Upper lobe of right lung (tissue), 1 donor: Measurements from ENCODE around the gene LYPD3. TPM values are rescaled to one million over a fixed set of nuclear protein-coding genes. Genes with fewer than 3 reads are reported as not detected.

Source experiments
- ATAC-seq: fragments of 200-7000 bp; cut with Tn5 transposase; one replicate; pipeline ENCODE4 v1.9.1; 2020; ENCODE audit warnings: mild to moderate bottlenecking, moderate library complexity
- DNase-seq: peaks from one replicate; pipeline ENCODE4 v3.0.0-alpha.2; 2020
- H3K27ac ChIP-seq: fragments of 200-600 bp; one replicate; pipeline ENCODE4 v1.8.0; 2022
- H3K27me3 ChIP-seq: fragments of 200-600 bp; one replicate; pipeline ENCODE4 v1.8.0; 2022; ENCODE audit warnings: mild to moderate bottlenecking
- H3K36me3 ChIP-seq: fragments of 200-600 bp; one replicate; pipeline ENCODE4 v1.8.0; 2022
- H3K4me1 ChIP-seq: fragments of 200-600 bp; one replicate; pipeline ENCODE4 v1.8.0; 2022
- H3K4me3 ChIP-seq: fragments of 200-600 bp; one replicate; pipeline ENCODE4 v1.8.0; 2022; ENCODE audit warnings: mild to moderate bottlenecking
- H3K9me3 ChIP-seq: fragments of 200-600 bp; one replicate; pipeline ENCODE4 v1.8.0; 2022
- CTCF ChIP-seq: fragments of 200-600 bp; IDR thresholded peaks from one replicate; pipeline ENCODE4 v1.8.0; 2022; ENCODE audit warnings: antibody characterized with exemption
- intact Hi-C: fragments of 100-400 bp; cut with DNase I; formaldehyde crosslinking; loops from one replicate; pipeline ENCODE4 v1.11.0; 2022
- total RNA-seq: library from RNA; stranded (reverse); fragmentation: NEBNext Ultra II Directional; extraction: Animal tissue kit (Norgen Biotek cat#: 25700); gene quantifications from one replicate; pipeline ENCODE4 v1.2.1, GENCODE V29; 2021
- donor health status: DM: no; HTN: yes; CAD: no; lungs with severe emphysema.

LYPD3 gene
- total RNA-seq, 1 donor from 2014 or later = 0.75 TPM

GRCh38 chr19:43478323-43478722, 12.9 kb upstream of the LYPD3 start:
- DNase-seq = no peak
- H3K4me3 ChIP-seq = no peak overlapping the region

GRCh38 chr19:43476606-43477005, 11.2 kb upstream of the LYPD3 start:
- TF ChIP-seq CTCF = no peak
- H3K9me3 ChIP-seq = no peaks in the 10 kb centered on the region
- H3K36me3 ChIP-seq = no peaks in the 10 kb centered on the region
- DNase-seq = no peak
- peak overlapping the region; percentile 77 for H3K27ac ChIP-seq
- H3K27me3 ChIP-seq = no peaks in the 10 kb centered on the region
- H3K4me1 ChIP-seq = peaks cover 14% of the 10 kb centered on the region
- no peak for ATAC-seq
- intact Hi-C loops = no loop called here
- H3K4me3 ChIP-seq = no peak overlapping the region

More at GRCh38 chr19:43478323-43478722, 12.9 kb upstream of the LYPD3 start:
- intact Hi-C loops = no loop called here
- TF ChIP-seq CTCF = no peak
- Histone ChIP-seq H3K27me3 (no peaks in the 10 kb centered on the region), H3K36me3 (no peaks in the 10 kb centered on the region), H3K27ac (no peak overlapping the region), H3K9me3 (no peaks in the 10 kb centered on the region), H3K4me1 (peaks cover 14% of the 10 kb centered on the region)
- ATAC-seq = no peak

GRCh38 chr19:43474986-43475705, 9.7 kb upstream of the LYPD3 start:
- ATAC-seq = peak; percentile 98
- no peak for TF ChIP-seq CTCF
- Histone ChIP-seq H3K9me3 (no peaks in the 10 kb centered on the region), H3K36me3 (no peaks in the 10 kb centered on the region), H3K4me1 (peaks cover 14% of the 10 kb centered on the region), H3K4me3 (peak overlapping the region; percentile 50), H3K27ac (peak overlapping the region; percentile 77), H3K27me3 (no peaks in the 10 kb centered on the region)
- peak; percentile 97 for DNase-seq
- intact Hi-C loops = no loop called here

GRCh38 chr19:43474487-43474886, 9.1 kb upstream of the LYPD3 start:
- Histone ChIP-seq H3K4me1 (peaks cover 14% of the 10 kb centered on the region), H3K27ac (peak overlapping the region; percentile 77), H3K4me3 (peak overlapping the region; percentile 50), H3K9me3 (no peaks in the 10 kb centered on the region), H3K36me3 (no peaks in the 10 kb centered on the region), H3K27me3 (no peaks in the 10 kb centered on the region)
- intact Hi-C loops = no loop called here
- DNase-seq = no peak
- no peak for TF ChIP-seq CTCF
- no peak for ATAC-seq

GRCh38 chr19:43471091-43471490, 5.7 kb upstream of the LYPD3 start:
- H3K27me3 ChIP-seq = no peaks in the 10 kb centered on the region
- no peaks in the 10 kb centered on the region for H3K36me3 ChIP-seq
- no peaks in the 10 kb centered on the region for H3K9me3 ChIP-seq
- DNase-seq = no peak
- ATAC-seq = no peak
- H3K4me1 ChIP-seq = peaks cover 11% of the 10 kb centered on the region
- no peak for TF ChIP-seq CTCF
- intact Hi-C loops = no loop called here
- H3K27ac ChIP-seq = no peak overlapping the region
- H3K4me3 ChIP-seq = no peak overlapping the region
